Stimulated activated CD8-positive, alpha-beta memory T cell treated with anti-CD3 and anti-CD28 coated beads, Interleukin-4, amount 100 ng/mL, for 1 hour (primary cell): Measurements from ENCODE around the gene VDR.
A peak's percentile ranks its signal among the peaks of the same experiment; 100 is the strongest.
"Not testable (repeated sequence)": the region's sequence is repeated elsewhere in the genome, so short reads cannot be mapped to it uniquely, and the experiment has no call there.

Experiments
- DNase-seq, 2 donors: peaks; one replicate each; pipeline ENCODE4 v3.0.0-alpha.2; 2020; ENCODE audit warnings: low read depth in 2 of 2, low spot score in 1 of 2

Gene VDR

GRCh38 chr12:47816403-47817271, 88.2 kb downstream of the VDR start:
- DNase-seq: no peak

- not testable (repeated sequence) for DNase-seq
Observed at GRCh38 chr12:47815447-47815846, 89.3 kb downstream of the VDR start.

GRCh38 chr12:47814539-47815170, 90.1 kb downstream of the VDR start:
- DNase-seq: no peak

GRCh38 chr12:47813511-47814196, 91.1 kb downstream of the VDR start:
- DNase-seq: no peak

GRCh38 chr12:47812797-47813510, 91.8 kb downstream of the VDR start:
- peak; percentile 63 to 85 for DNase-seq

GRCh38 chr12:47811581-47812484, 93.0 kb downstream of the VDR start:
- no peak for DNase-seq

- no peak for DNase-seq
Observed at GRCh38 chr12:47811072-47811396, 93.8 kb downstream of the VDR start.

GRCh38 chr12:47809518-47809917, 95.3 kb downstream of the VDR start:
- DNase-seq: not testable (repeated sequence)

- no peak for DNase-seq
Observed at GRCh38 chr12:47808574-47809365, 96.0 kb downstream of the VDR start.

- DNase-seq: peak; percentile 56 to 60
Observed at GRCh38 chr12:47808050-47808449, 96.7 kb downstream of the VDR start.

GRCh38 chr12:47807338-47807737, 97.5 kb downstream of the VDR start:
- no peak for DNase-seq

GRCh38 chr12:47805417-47805816, 99.4 kb downstream of the VDR start:
- no peak for DNase-seq

- no peak for DNase-seq
Observed at GRCh38 chr12:47804171-47804570, 100.6 kb downstream of the VDR start.

GRCh38 chr12:47803191-47803875, 101.5 kb downstream of the VDR start:
- DNase-seq: no peak

GRCh38 chr12:47802312-47802711, 102.5 kb downstream of the VDR start:
- no peak for DNase-seq

- DNase-seq: no peak
Observed at GRCh38 chr12:47801904-47802246, 102.9 kb downstream of the VDR start.

GRCh38 chr12:47801170-47801903, 103.5 kb downstream of the VDR start:
- no peak for DNase-seq

- DNase-seq: no peak
Observed at GRCh38 chr12:47800582-47800981, 104.2 kb downstream of the VDR start.
